Panc1 (cell line): ENCODE data around the gene AP5Z1. TPM values are rescaled to one million over a fixed set of nuclear protein-coding genes. Genes with fewer than 3 reads are reported as not detected.

Experiments
- ATAC-seq: fragments of 200-7000 bp; cut with Tn5 transposase; 2 replicates; pipeline ENCODE4 v1.9.1; 2020; ENCODE audit warnings: mild to moderate bottlenecking, moderate library complexity
- BruUV-seq: library from RNA; stranded (reverse); fragments of 400-500 nt; replicated peaks from 2 replicates; lab custom pipeline; 2021; lab: Mats Ljungman, UMichigan
- CTCF ChIA-PET: fragments of 300-600 bp; sonication (Branson Sonifier 250); formaldehyde crosslinking; loops from one replicate; lab custom pipeline; 2022; ENCODE audit warnings: antibody characterized with exemption; lab: Charles Lee
- POLR2A ChIA-PET: fragments of 300-600 bp; sonication (Branson Sonifier 250); formaldehyde crosslinking; loops from one replicate; lab custom pipeline; 2022; ENCODE audit warnings: antibody characterized with exemption; lab: Charles Lee
- DNase-seq: peaks from one replicate; pipeline ENCODE4 v3.0.0-alpha.2; 2010; ENCODE audit warnings: low read depth, low spot score
- H3K27ac ChIP-seq: 2 replicates; pipeline ENCODE4 v1.5.1; 2011; ENCODE audit warnings: mild to moderate bottlenecking, low read length, inconsistent platforms
- H3K27me3 ChIP-seq: fragments of 200-500 bp; sonication (Bioruptor generic); 2 replicates; pipeline ENCODE4 v1.6.0; 2014; ENCODE audit warnings: low read length, inconsistent platforms; ENCODE audit not compliant: control insufficient read depth, insufficient read depth
- H3K36me3 ChIP-seq: fragments of 200-500 bp; sonication (Bioruptor generic); 2 replicates; pipeline ENCODE4 v1.5.1; 2014; ENCODE audit warnings: inconsistent platforms, mild to moderate bottlenecking, low read length, moderate library complexity; ENCODE audit not compliant: control insufficient read depth, insufficient read depth
- H3K4me1 ChIP-seq: 2 replicates; pipeline ENCODE4 v1.5.1; 2011; ENCODE audit warnings: inconsistent platforms, mild to moderate bottlenecking, low read length, moderate library complexity; ENCODE audit not compliant: control insufficient read depth, insufficient read depth
- H3K4me3 ChIP-seq, 2 experiments: 2 replicates each; pipeline ENCODE4 v1.5.1; 2011 to 2012; ENCODE audit warnings: low read depth in 2 of 2, low read length in 2 of 2, mild to moderate bottlenecking in 2 of 2, inconsistent platforms in 1 of 2, moderate library complexity in 1 of 2
- H3K9me3 ChIP-seq: fragments of 200-500 bp; sonication (Bioruptor generic); 2 replicates; pipeline ENCODE4 v1.5.1; 2014; ENCODE audit warnings: low read depth, mild to moderate bottlenecking, inconsistent platforms, low read length, moderate library complexity; ENCODE audit not compliant: control insufficient read depth, insufficient read depth
- CTCF ChIP-seq: fragments of 450-650 bp; IDR thresholded peaks from 2 replicates; pipeline ENCODE4 v1.5.1; 2017; ENCODE audit warnings: mild to moderate bottlenecking
- POLR2AphosphoS5 ChIP-seq: IDR thresholded peaks from 2 replicates; pipeline ENCODE4 v1.6.1; 2012; ENCODE audit warnings: mild to moderate bottlenecking, low read depth, low read length, moderate library complexity
- SIN3A ChIP-seq: IDR thresholded peaks from 2 replicates; pipeline ENCODE4 v1.6.1; 2012; ENCODE audit warnings: low read depth, mild to moderate bottlenecking, low read length, moderate library complexity, borderline replicate concordance; ENCODE audit not compliant: insufficient read depth
- TCF7L2 ChIP-seq: IDR thresholded peaks from 2 replicates; pipeline ENCODE4 v1.6.1; 2011; ENCODE audit warnings: mild to moderate bottlenecking, low read depth, low read length, inconsistent platforms
- in situ Hi-C: cut with HindIII; loops from 2 replicates; pipeline ENCODE4 v1.10.0; 2016; ENCODE audit warnings: low sequenced_read_pairs, low pct_unique_long_range_greater_than_20kb
- intact Hi-C: fragments of 100-400 bp; cut with micrococcal nuclease; formaldehyde crosslinking; loops from one replicate; pipeline ENCODE4 v1.10.0; 2022; ENCODE audit not compliant: unreplicated experiment
- total RNA-seq: library from RNA; stranded (reverse); gene quantifications from one replicate; pipeline ENCODE4 v1.2.1, GENCODE V29; 2021; ENCODE audit not compliant: unreplicated experiment
- TF ChIP-seq, protein P1 (sequence below), 2 experiments: IDR thresholded peaks; 2 replicates each; pipeline ENCODE4 v1.6.1; 2011 to 2012; ENCODE audit warnings: low read depth in 2 of 2, control low read depth in 1 of 2, low read length in 1 of 2, mild to moderate bottlenecking in 1 of 2, moderate library complexity in 1 of 2; ENCODE audit not compliant: insufficient read depth in 1 of 2

Gene AP5Z1
- total RNA-seq, 1 experiment from 2014 or later, result 100.0 TPM

DNA sequence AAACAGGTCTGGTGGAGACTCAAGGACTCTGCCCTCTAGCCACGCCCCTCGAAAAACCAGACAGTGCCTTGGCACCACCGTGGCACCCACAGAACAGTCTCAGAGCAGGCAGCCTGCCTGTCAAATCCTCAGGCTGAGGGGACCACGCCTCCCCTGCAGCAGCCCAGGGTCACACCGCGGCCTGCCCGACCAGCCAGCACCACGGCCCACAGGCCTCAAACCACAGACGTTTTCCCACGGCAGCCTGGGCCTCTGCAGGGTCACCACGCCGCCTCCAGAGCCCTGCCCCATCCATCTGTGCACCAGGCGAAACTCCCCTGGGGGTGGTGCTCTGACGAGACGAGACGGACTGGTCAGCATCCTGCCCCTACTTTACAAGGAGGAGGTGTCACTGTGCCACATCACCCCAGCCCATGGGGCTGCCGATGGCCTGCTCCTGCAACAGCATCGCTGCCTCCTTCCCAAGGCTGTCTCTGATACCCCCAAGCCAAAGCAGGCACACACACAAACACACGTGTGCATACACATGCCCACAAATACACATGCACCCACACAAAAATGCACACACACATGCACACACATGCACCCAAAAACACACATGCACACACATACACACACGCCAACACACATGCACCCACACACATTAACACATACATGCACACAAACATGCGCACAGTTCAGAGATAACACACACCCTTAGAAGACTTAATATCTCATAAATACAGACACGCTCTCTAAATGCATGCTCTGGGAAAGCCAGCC lies 61.8 kb downstream of the AP5Z1 start:
- BruUV-seq, result no TSS peak
- intact Hi-C loops, result no loop called here

GRCh38 chr7:4837803-4838625 lies 62.6 kb downstream of the AP5Z1 start:
- ATAC-seq (no peak), DNase-seq (no peak)
- no peaks in the 10 kb centered on the region for H3K27me3 ChIP-seq
- intact Hi-C loops (no loop called here), in situ Hi-C loops (no loop called here)
- no peaks in the 10 kb centered on the region for H3K9me3 ChIP-seq
- H3K4me3 ChIP-seq, result no peak overlapping the region
- no peak overlapping the region for H3K27ac ChIP-seq
- ChIA-PET CTCF (interaction anchor here (1.4 kb wide), 1 partner anchor 8 kb away, joined by 5 read pairs; no protein-coding TSS in a partner anchor), POLR2A (no interaction called here)
- BruUV-seq, result no TSS peak
- H3K36me3 ChIP-seq, result no peaks in the 10 kb centered on the region
- TF ChIP-seq CTCF (no peak), TCF7L2 (no peak), POLR2AphosphoS5 (no peak), SIN3A (no peak)
- TF ChIP-seq, protein P1, sequence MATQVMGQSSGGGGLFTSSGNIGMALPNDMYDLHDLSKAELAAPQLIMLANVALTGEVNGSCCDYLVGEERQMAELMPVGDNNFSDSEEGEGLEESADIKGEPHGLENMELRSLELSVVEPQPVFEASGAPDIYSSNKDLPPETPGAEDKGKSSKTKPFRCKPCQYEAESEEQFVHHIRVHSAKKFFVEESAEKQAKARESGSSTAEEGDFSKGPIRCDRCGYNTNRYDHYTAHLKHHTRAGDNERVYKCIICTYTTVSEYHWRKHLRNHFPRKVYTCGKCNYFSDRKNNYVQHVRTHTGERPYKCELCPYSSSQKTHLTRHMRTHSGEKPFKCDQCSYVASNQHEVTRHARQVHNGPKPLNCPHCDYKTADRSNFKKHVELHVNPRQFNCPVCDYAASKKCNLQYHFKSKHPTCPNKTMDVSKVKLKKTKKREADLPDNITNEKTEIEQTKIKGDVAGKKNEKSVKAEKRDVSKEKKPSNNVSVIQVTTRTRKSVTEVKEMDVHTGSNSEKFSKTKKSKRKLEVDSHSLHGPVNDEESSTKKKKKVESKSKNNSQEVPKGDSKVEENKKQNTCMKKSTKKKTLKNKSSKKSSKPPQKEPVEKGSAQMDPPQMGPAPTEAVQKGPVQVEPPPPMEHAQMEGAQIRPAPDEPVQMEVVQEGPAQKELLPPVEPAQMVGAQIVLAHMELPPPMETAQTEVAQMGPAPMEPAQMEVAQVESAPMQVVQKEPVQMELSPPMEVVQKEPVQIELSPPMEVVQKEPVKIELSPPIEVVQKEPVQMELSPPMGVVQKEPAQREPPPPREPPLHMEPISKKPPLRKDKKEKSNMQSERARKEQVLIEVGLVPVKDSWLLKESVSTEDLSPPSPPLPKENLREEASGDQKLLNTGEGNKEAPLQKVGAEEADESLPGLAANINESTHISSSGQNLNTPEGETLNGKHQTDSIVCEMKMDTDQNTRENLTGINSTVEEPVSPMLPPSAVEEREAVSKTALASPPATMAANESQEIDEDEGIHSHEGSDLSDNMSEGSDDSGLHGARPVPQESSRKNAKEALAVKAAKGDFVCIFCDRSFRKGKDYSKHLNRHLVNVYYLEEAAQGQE (IDR thresholded peaks at IDR 0.05; ENCODE audit: insufficient read depth in 1 of 2, low read depth in 2 of 2, low read length in 1 of 2), result no peak
- H3K4me1 ChIP-seq, result 0 out of 2 replicates have a peak, but pooled peaks cover 3% of the 10 kb centered on the region

More for the DNA sequence above, 61.8 kb downstream of the AP5Z1 start:
- no peak for TF ChIP-seq SIN3A
- no peak for TF ChIP-seq POLR2AphosphoS5
- TF ChIP-seq, protein P1 (IDR thresholded peaks at IDR 0.05; ENCODE audit: insufficient read depth in 1 of 2, low read depth in 2 of 2, low read length in 1 of 2), result no peak
- TF ChIP-seq TCF7L2, result no peak
- no peak for TF ChIP-seq CTCF
- Histone ChIP-seq H3K36me3 (no peaks in the 10 kb centered on the region), H3K9me3 (no peaks in the 10 kb centered on the region), H3K27ac (no peak overlapping the region), H3K4me3 (no peak overlapping the region), H3K4me1 (no peaks in the 10 kb centered on the region), H3K27me3 (no peaks in the 10 kb centered on the region)
- POLR2A ChIA-PET, result no interaction called here
- no peak for DNase-seq
- no peak for ATAC-seq
- in situ Hi-C loops, result no loop called here
- CTCF ChIA-PET, result no interaction called here
